ENCODE measurements around the gene PTTG1IP.

Gene PTTG1IP

GRCh38 chr21:44894687-44895302 lies 21.3 kb upstream of the PTTG1IP start:
- Histone ChIP-seq H3K9me3 (ENCODE audit: severe bottlenecking) (no peaks in the 10 kb centered on the region), H3K27me3 (ENCODE audit: insufficient read depth, low read depth, severe bottlenecking) (no peaks in the 10 kb centered on the region), H3K36me3 (no peaks in the 10 kb centered on the region), H3K27ac (no peak overlapping the region), H3K4me3 (ENCODE audit: low read depth, low read length) (no peak overlapping the region)
- DNase-seq, result no peak
- TF ChIP-seq CTCF (IDR thresholded peaks at IDR 0.05; ENCODE audit: low read depth, low read length), result no peak

DNA sequence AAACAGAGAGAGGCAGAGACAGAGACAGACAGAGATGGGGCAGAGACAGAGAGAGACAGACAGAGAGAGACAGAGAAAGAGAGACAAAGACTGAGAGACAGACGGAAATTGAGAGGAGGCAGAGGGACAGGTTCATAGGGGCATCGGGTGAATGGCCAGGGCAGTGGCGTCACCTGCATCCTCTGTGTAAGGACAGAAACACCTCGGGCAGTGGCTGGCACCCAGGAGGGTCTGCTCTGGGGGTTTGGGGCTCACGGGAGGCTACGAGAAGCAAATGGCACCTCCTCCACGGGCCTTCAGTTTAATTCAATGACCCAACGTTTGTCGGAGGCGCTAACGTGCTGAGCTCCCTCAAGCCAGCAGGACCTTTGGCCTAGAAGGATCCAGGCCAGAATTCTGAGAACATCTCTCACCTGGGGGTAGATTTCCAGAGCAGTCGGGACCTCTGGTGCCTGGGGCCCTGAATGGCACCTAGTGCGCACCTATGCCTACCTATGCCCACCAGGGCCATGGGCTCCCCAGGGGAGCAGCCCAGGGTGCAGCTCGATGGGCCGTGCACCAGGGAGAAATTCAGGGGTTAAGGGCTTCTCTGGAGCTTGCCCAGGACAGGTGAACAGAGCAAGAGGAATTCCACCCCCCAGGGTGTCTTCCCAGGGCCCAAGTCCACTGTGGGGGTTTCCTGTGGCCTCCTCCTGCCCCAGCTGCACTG lies 20.6 kb upstream of the PTTG1IP start:
- TF ChIP-seq CTCF (IDR thresholded peaks at IDR 0.05; ENCODE audit: low read depth, low read length), result no peak
- no peaks in the 10 kb centered on the region for H3K36me3 ChIP-seq
- no peak overlapping the region for H3K27ac ChIP-seq

GRCh38 chr21:44893278-44893556 lies 19.7 kb upstream of the PTTG1IP start:
- TF ChIP-seq CTCF (IDR thresholded peaks at IDR 0.05; ENCODE audit: low read depth, low read length), result no peak
- no peak for DNase-seq
- Histone ChIP-seq H3K36me3 (no peaks in the 10 kb centered on the region), H3K27ac (no peak overlapping the region), H3K9me3 (ENCODE audit: severe bottlenecking) (no peaks in the 10 kb centered on the region), H3K27me3 (ENCODE audit: insufficient read depth, low read depth, severe bottlenecking) (no peaks in the 10 kb centered on the region), H3K4me3 (ENCODE audit: low read depth, low read length) (no peak overlapping the region)

More for the DNA sequence above, 20.6 kb upstream of the PTTG1IP start:
- H3K27me3 ChIP-seq (ENCODE audit: insufficient read depth, low read depth, severe bottlenecking), result no peaks in the 10 kb centered on the region
- H3K4me3 ChIP-seq (ENCODE audit: low read depth, low read length), result no peak overlapping the region
- no peaks in the 10 kb centered on the region for H3K9me3 ChIP-seq (ENCODE audit: severe bottlenecking)
- DNase-seq, result no peak

DNA sequence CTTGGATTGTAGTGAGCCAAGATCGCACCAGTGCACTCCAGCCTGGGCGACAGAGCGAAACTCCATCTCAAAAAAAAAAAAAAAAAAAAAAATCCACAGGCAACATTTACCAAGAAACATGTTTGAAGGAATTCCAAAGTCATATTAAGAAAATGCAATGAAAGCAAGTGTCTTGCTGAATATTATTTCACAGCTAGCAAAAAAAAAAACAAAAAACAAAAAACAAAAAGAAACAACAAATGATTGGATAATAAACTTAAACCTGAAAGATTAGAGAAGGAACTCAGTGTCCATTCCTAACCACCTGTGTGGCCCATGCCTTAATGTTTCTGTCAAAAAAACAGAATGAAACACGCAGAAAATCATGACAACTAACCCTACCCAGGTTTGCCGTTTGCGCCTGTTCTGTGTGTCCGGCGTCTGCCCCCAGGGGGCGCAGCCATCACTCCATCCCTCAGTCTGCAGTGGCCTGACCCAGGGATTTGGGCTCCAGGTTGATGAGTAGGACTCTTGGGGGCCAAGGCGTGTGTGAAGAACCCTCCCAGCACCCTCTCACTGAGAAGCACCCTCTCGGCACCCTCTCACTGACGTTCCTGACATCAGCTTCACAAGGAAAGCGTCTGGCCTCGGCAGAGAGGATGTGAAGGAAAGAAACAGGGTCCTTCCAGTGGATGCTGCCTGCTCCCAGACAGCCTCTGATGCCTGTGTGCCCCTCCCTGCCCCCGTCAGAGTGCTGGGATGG lies 19.2 kb upstream of the PTTG1IP start:
- H3K27ac ChIP-seq, result no peak overlapping the region
- H3K36me3 ChIP-seq, result no peaks in the 10 kb centered on the region
- no peak overlapping the region for H3K4me3 ChIP-seq (ENCODE audit: low read depth, low read length)
- TF ChIP-seq CTCF (IDR thresholded peaks at IDR 0.05; ENCODE audit: low read depth, low read length), result peak; percentile 93
- DNase-seq, result peak; percentile 78
- H3K27me3 ChIP-seq (ENCODE audit: insufficient read depth, low read depth, severe bottlenecking), result no peaks in the 10 kb centered on the region
- H3K9me3 ChIP-seq (ENCODE audit: severe bottlenecking), result no peaks in the 10 kb centered on the region

DNA sequence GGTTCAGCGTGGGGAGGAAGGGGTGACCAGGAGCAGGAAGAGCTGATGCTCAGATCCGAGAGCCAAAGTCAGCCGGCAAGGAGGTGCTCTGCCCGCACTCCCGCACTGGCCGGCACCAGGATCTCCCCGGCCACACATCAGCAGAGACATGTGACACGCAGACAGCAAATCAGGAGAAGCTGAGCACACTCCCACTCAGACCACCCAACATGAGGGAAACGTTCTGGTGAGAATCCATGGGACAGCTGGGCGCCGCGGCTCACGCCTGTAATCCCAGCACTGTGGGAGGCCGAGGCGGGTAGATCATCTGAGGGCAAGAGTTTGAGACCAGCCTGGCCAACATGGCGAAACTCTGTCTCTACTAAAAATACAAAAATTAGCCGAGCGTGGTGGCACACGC lies 18.6 kb upstream of the PTTG1IP start:
- Histone ChIP-seq H3K4me3 (ENCODE audit: low read depth, low read length) (no peak overlapping the region), H3K27ac (peak overlapping the region; percentile 46), H3K36me3 (no peaks in the 10 kb centered on the region), H3K27me3 (ENCODE audit: insufficient read depth, low read depth, severe bottlenecking) (no peaks in the 10 kb centered on the region), H3K9me3 (ENCODE audit: severe bottlenecking) (no peaks in the 10 kb centered on the region)
- peak; percentile 70 for DNase-seq
- no peak for TF ChIP-seq CTCF (IDR thresholded peaks at IDR 0.05; ENCODE audit: low read depth, low read length)

Data from WERI-Rb-1 (cell line).